IPS-18a (cell line): ENCODE data around the gene SORCS2.

ENCODE experiments used
- H3K27ac ChIP-seq: one replicate; pipeline ENCODE4 v1.5.1; 2013; ENCODE audit warnings: low read length
- H3K27me3 ChIP-seq: one replicate; pipeline ENCODE4 v1.6.1; 2013; ENCODE audit warnings: mild to moderate bottlenecking, low read length; ENCODE audit not compliant: control insufficient read depth, insufficient read depth
- H3K36me3 ChIP-seq: one replicate; pipeline ENCODE4 v1.6.1; 2013; ENCODE audit warnings: low read depth, low read length; ENCODE audit not compliant: control insufficient read depth
- H3K4me1 ChIP-seq: one replicate; pipeline ENCODE4 v1.6.1; 2013; ENCODE audit warnings: low read depth, low read length; ENCODE audit not compliant: control insufficient read depth
- H3K4me3 ChIP-seq: one replicate; pipeline ENCODE4 v1.5.1; 2013; ENCODE audit warnings: low read length
- H3K9ac ChIP-seq: one replicate; pipeline ENCODE4 v1.6.1; 2013; ENCODE audit warnings: mild to moderate bottlenecking, low read length, moderate library complexity
- H3K9me3 ChIP-seq: one replicate; pipeline ENCODE4 v1.6.1; 2013; ENCODE audit warnings: low read depth, low read length; ENCODE audit not compliant: control insufficient read depth

SORCS2 gene

GRCh38 chr4:7478665-7479064, 286.3 kb downstream of the SORCS2 start:
- Histone ChIP-seq H3K4me1 (no peaks in the 10 kb centered on the region), H3K4me3 (no peak overlapping the region), H3K27me3 (no peaks in the 10 kb centered on the region), H3K27ac (no peak overlapping the region), H3K36me3 (no peaks in the 10 kb centered on the region), H3K9ac (no peak overlapping the region), H3K9me3 (no peaks in the 10 kb centered on the region)

DNA sequence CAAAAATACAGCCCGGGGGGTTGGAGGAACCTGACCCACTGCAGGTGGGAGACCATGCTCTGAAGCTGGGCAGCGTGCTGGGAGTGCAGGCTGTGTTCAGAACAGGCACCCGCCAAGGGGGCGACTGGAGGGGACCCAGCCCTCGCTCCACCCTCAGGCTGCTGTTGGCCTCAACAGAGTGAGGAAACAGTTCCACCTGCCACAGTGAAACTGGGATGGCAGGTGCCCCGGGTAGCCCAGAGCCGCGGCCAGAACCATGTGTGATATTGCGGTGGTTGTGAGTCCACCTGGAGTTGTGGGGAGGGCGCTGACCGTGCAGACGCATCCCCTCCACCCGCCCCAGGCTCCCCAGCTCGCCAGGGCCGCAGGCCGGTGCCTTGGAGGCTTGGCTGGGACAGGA, 288.1 kb downstream of the SORCS2 start:
- Histone ChIP-seq H3K27ac (no peak overlapping the region), H3K9me3 (no peaks in the 10 kb centered on the region), H3K4me1 (no peaks in the 10 kb centered on the region), H3K9ac (no peak overlapping the region), H3K4me3 (no peak overlapping the region), H3K27me3 (no peaks in the 10 kb centered on the region), H3K36me3 (no peaks in the 10 kb centered on the region)

- no peaks in the 10 kb centered on the region for H3K9me3 ChIP-seq
- H3K4me1 ChIP-seq: no peaks in the 10 kb centered on the region
- H3K27ac ChIP-seq: no peak overlapping the region
- no peaks in the 10 kb centered on the region for H3K36me3 ChIP-seq
- no peaks in the 10 kb centered on the region for H3K27me3 ChIP-seq
- no peak overlapping the region for H3K4me3 ChIP-seq
- H3K9ac ChIP-seq: no peak overlapping the region
These were observed 288.9 kb downstream of the SORCS2 start for GRCh38 chr4:7481227-7481626.

DNA sequence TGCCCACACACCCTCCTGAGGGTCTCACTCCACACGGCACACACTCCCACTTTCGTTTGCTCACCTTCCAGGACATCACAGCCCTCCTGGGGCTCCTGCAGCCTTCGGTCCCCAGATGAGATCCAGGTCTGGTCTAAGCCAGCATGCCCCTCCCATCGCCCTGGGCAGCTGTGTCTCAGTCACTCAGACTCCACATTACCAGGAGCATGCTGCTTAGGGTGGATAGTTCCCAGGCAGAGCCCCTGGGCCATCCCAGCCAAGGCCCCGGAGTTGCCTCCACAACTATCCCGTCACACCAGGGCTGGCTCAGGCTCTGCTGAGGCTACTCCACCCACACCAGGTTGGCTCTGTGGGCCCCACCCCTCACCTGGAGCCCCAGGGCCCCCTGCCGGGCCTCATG, 292.8 kb downstream of the SORCS2 start:
- H3K27ac ChIP-seq: no peak overlapping the region
- H3K9ac ChIP-seq: no peak overlapping the region
- H3K9me3 ChIP-seq: no peaks in the 10 kb centered on the region
- H3K4me3 ChIP-seq: no peak overlapping the region
- H3K36me3 ChIP-seq: no peaks in the 10 kb centered on the region
- H3K27me3 ChIP-seq: no peaks in the 10 kb centered on the region
- H3K4me1 ChIP-seq: peaks cover 3% of the 10 kb centered on the region

- peaks cover 3% of the 10 kb centered on the region for H3K4me1 ChIP-seq
- H3K27ac ChIP-seq: no peak overlapping the region
- no peak overlapping the region for H3K9ac ChIP-seq
- no peaks in the 10 kb centered on the region for H3K36me3 ChIP-seq
- no peaks in the 10 kb centered on the region for H3K9me3 ChIP-seq
- no peaks in the 10 kb centered on the region for H3K27me3 ChIP-seq
- H3K4me3 ChIP-seq: no peak overlapping the region
These were observed 293.8 kb downstream of the SORCS2 start for GRCh38 chr4:7486101-7486500.

DNA sequence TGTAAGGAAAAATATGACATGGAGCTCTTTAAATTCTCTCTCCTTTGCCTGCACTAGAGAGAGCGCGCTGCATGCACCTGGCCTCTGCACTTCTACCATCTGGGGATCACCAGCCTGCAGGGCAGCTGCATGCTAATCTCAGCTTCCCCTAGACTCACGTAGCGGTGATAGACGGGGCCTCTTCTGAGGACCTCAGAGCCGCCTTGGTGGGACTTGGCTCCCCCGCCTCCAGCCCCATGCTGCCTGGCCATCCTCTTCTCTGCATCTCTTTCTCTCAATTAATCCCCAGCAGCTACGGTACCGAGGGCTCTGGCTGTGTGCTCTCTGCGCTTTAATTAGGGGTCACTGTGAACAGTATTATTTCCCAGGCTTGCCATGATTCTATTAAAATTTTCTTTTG, 295.2 kb downstream of the SORCS2 start:
- Histone ChIP-seq H3K36me3 (no peaks in the 10 kb centered on the region), H3K27me3 (no peaks in the 10 kb centered on the region), H3K4me1 (peaks cover 3% of the 10 kb centered on the region), H3K9me3 (no peaks in the 10 kb centered on the region), H3K9ac (no peak overlapping the region), H3K27ac (no peak overlapping the region), H3K4me3 (no peak overlapping the region)

- Histone ChIP-seq H3K36me3 (no peaks in the 10 kb centered on the region), H3K9ac (no peak overlapping the region), H3K27ac (no peak overlapping the region), H3K9me3 (no peaks in the 10 kb centered on the region), H3K4me1 (peaks cover 3% of the 10 kb centered on the region), H3K27me3 (no peaks in the 10 kb centered on the region), H3K4me3 (no peak overlapping the region)
These were observed 295.8 kb downstream of the SORCS2 start for GRCh38 chr4:7487998-7488671.

DNA sequence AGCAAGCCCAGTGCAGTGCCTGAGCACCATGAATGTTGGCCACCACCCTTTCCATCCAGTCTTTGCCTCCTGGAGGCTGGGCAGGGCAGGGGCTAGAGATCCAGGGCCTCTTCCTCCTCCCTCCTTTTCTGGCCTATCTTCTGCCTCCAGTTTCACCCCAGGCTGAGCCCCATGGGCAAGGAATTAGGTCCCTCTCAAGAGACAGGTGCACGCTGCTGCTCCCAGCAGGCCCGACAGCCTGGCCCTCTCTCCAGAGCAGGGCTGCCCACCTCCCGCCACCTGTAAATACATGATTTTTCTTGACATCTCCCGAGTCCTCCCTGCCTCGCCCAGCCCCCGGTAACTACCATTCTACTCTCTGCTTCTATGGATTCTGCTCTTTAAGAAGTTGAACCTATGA, 299.6 kb downstream of the SORCS2 start:
- no peaks in the 10 kb centered on the region for H3K27me3 ChIP-seq
- H3K27ac ChIP-seq: no peak overlapping the region
- no peaks in the 10 kb centered on the region for H3K36me3 ChIP-seq
- H3K9me3 ChIP-seq: no peaks in the 10 kb centered on the region
- H3K4me3 ChIP-seq: no peak overlapping the region
- H3K4me1 ChIP-seq: peaks cover 3% of the 10 kb centered on the region
- no peak overlapping the region for H3K9ac ChIP-seq

- Histone ChIP-seq H3K9ac (no peak overlapping the region), H3K27ac (no peak overlapping the region), H3K36me3 (no peaks in the 10 kb centered on the region), H3K4me3 (no peak overlapping the region), H3K27me3 (no peaks in the 10 kb centered on the region), H3K4me1 (no peaks in the 10 kb centered on the region), H3K9me3 (no peaks in the 10 kb centered on the region)
These were observed 306.3 kb downstream of the SORCS2 start for GRCh38 chr4:7498446-7499200.

- H3K27ac ChIP-seq: no peak overlapping the region
- no peaks in the 10 kb centered on the region for H3K27me3 ChIP-seq
- no peaks in the 10 kb centered on the region for H3K4me1 ChIP-seq
- H3K36me3 ChIP-seq: no peaks in the 10 kb centered on the region
- H3K4me3 ChIP-seq: no peak overlapping the region
- H3K9me3 ChIP-seq: no peaks in the 10 kb centered on the region
- no peak overlapping the region for H3K9ac ChIP-seq
These were observed 307.3 kb downstream of the SORCS2 start for GRCh38 chr4:7499661-7500060.

DNA sequence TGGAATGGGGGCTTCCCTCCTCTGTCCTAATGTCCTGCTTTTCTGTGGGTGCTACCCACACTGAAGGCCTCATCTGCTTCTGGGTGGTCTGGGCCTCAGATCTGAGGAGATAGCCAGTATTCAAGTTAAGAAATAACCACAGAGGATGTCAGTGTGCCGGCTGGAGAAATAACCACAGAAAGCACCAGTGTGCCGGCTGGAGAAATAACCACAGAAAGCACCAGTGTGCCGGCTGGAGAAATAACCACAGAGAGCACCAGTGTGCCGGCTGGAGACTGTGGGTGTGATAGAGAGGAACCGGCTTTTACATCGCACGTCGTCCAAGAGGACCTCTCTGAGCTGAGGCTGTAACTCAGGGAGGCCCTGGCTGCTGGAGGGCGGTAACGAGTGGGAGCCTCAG, 308.1 kb downstream of the SORCS2 start:
- Histone ChIP-seq H3K4me3 (no peak overlapping the region), H3K27ac (no peak overlapping the region), H3K4me1 (no peaks in the 10 kb centered on the region), H3K9ac (no peak overlapping the region), H3K36me3 (no peaks in the 10 kb centered on the region), H3K27me3 (no peaks in the 10 kb centered on the region), H3K9me3 (no peaks in the 10 kb centered on the region)

GRCh38 chr4:7501314-7501713, 309.0 kb downstream of the SORCS2 start:
- no peaks in the 10 kb centered on the region for H3K4me1 ChIP-seq

More at GRCh38 chr4:7501314-7501713, 309.0 kb downstream of the SORCS2 start:
- Histone ChIP-seq H3K27ac (no peak overlapping the region), H3K4me3 (no peak overlapping the region), H3K9ac (no peak overlapping the region), H3K36me3 (no peaks in the 10 kb centered on the region), H3K27me3 (no peaks in the 10 kb centered on the region), H3K9me3 (no peaks in the 10 kb centered on the region)
